GM12872 (cell line): ENCODE measurements around the gene CWF19L2.

Experiments used
- TF ChIP-seq, protein P1 (sequence below): IDR thresholded peaks from 3 replicates; pipeline ENCODE4 v1.5.1; 2011; ENCODE audit warnings: low read depth, mild to moderate bottlenecking, low read length, moderate library complexity; ENCODE audit not compliant: insufficient read depth

The CWF19L2 gene

DNA sequence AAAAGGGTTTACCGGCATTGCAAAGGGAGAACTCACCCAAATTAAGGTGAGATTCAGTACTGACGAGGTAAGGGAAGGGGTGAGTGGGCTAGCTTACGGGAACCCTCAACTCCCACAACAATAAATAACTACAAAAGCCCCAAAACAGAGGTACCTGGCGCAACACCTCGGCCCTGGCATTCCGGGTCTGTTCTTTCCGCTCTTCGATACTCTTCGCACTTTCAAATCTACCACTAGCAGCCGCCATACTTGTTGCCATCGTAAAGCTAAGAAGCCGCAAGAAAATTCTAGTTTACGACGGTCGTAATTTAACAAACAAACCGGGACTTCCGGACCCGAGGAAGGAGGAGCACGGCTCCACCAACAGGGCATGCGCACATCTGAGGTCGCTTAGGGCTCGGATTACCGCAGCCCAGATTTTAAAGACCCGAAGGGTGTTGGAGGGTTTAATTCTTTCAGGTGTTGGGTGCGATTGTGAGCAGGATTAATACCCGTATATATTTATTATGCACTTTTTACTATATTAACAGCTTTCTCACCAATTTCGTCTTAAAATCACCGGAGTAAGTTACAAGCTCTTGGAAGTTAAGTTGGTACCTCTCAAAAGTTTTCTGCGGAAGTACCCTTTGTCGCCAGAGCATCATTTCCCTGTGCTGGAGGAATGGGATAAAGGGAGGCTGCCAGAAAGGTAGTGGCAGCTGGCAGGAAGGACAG lies at the start of gene CWF19L2:
Gene CWF19L2, minus strand, starts transcription at position 268 of the 714 bp plus-strand sequence. Its CDS starts 9 bp downstream, at position 259.
- TF ChIP-seq, protein P1, sequence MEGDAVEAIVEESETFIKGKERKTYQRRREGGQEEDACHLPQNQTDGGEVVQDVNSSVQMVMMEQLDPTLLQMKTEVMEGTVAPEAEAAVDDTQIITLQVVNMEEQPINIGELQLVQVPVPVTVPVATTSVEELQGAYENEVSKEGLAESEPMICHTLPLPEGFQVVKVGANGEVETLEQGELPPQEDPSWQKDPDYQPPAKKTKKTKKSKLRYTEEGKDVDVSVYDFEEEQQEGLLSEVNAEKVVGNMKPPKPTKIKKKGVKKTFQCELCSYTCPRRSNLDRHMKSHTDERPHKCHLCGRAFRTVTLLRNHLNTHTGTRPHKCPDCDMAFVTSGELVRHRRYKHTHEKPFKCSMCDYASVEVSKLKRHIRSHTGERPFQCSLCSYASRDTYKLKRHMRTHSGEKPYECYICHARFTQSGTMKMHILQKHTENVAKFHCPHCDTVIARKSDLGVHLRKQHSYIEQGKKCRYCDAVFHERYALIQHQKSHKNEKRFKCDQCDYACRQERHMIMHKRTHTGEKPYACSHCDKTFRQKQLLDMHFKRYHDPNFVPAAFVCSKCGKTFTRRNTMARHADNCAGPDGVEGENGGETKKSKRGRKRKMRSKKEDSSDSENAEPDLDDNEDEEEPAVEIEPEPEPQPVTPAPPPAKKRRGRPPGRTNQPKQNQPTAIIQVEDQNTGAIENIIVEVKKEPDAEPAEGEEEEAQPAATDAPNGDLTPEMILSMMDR = no peak

DNA sequence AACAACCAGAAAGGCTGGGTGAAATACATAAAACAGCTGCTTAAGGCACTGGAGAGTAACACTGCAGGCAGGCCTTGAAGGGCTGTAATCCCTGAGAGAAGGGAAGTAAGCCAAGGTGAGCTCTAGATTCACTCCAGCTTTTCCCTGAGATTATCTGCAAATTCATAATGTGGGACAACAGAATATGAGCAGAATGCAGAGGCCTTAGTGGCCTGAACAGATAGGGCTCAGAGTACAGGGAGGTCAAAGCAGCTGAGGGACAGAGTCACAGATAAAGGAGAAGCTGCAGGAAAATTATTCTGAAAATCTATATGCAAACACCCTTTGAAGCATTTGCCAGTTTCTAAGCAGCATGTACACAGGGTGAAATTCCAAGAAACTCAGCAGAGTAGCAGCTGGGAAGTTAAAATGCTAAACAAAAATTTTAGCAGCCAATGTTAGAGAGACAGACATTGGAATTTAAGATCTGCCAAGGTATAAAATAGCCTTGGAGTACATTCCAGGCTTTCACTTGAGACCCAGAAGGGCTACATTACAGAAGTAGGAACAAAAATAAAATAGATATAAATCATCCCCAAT lies 48.1 kb upstream of the CWF19L2 start:
- TF ChIP-seq, protein P1 = no peak

GRCh38 chr11:107504981-107505380 lies 47.4 kb upstream of the CWF19L2 start:
- TF ChIP-seq, protein P1 = no peak

DNA sequence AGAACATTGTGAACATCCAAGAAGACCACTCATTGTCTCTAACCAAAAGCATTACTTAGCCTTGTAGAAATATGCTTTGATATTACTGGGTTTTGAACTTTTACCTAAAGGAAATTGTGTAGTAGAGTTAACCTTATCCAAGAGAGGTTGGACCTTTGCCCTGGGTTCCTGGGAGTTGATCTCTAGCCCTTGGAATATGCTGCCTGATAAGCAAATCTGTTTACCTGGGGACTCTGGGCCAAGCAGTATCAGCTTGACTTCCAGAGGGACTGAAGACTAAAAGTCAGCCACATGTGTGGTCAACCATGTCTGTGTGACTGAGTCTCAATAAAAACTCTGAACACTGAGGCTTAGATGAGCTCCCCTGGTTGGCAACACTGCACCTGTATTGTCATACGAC lies 44.1 kb upstream of the CWF19L2 start:
- TF ChIP-seq, protein P1 = no peak

GRCh38 chr11:107496011-107496410 lies 38.4 kb upstream of the CWF19L2 start:
- TF ChIP-seq, protein P1 = no peak

DNA sequence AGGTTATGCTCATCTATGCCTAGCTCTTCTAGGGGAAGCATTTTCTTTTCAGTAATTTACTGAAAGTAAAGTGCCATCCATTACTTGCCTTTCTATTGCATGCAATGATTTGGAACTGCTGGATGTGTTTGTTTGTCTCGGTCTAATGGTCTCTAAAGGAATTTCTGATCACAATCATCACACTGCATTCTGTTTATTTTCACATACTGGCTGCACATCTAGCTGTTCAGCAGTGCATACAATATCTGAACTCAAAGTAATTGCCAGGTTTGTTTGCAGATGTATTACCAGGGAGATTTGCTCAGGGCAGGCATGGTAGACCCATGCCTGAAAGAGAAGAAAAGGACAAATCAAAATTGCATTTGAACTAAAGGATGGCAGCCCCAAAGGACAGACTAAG lies 36.4 kb upstream of the CWF19L2 start:
- TF ChIP-seq, protein P1 = no peak

- TF ChIP-seq, protein P1 = no peak
Observed at GRCh38 chr11:107493117-107493516, 35.5 kb upstream of the CWF19L2 start.
